HUES48 (cell line): ENCODE results near the gene B4GALT5.

ENCODE experiments used
- H3K27ac ChIP-seq: one replicate; pipeline ENCODE4 v1.7.0; 2013; ENCODE audit warnings: low read depth, low read length, inconsistent platforms
- H3K27me3 ChIP-seq: 2 replicates; pipeline ENCODE4 v1.6.1; 2013; ENCODE audit warnings: mild to moderate bottlenecking, low read length; ENCODE audit not compliant: control insufficient read depth, insufficient read depth
- H3K36me3 ChIP-seq: 2 replicates; pipeline ENCODE4 v1.6.1; 2013; ENCODE audit warnings: low read length; ENCODE audit not compliant: control insufficient read depth, insufficient read depth
- H3K4me1 ChIP-seq: 2 replicates; pipeline ENCODE4 v1.6.1; 2013; ENCODE audit warnings: mild to moderate bottlenecking, low read length; ENCODE audit not compliant: control insufficient read depth, insufficient read depth
- H3K4me3 ChIP-seq: 2 replicates; pipeline ENCODE4 v1.5.1; 2013; ENCODE audit warnings: mild to moderate bottlenecking, low read depth, low read length
- H3K9ac ChIP-seq: 2 replicates; pipeline ENCODE4 v1.6.1; 2013; ENCODE audit warnings: mild to moderate bottlenecking, low read depth, low read length, moderate library complexity
- H3K9me3 ChIP-seq: 2 replicates; pipeline ENCODE4 v1.6.1; 2013; ENCODE audit warnings: low read length; ENCODE audit not compliant: control insufficient read depth, insufficient read depth

B4GALT5 gene

GRCh38 chr20:49647550-49647949, 66.1 kb downstream of the B4GALT5 start:
- no peak overlapping the region for H3K27ac ChIP-seq
- H3K4me3 ChIP-seq: no peak overlapping the region
- no peaks in the 10 kb centered on the region for H3K4me1 ChIP-seq
- H3K36me3 ChIP-seq: peaks cover 85% of the 10 kb centered on the region
- no peaks in the 10 kb centered on the region for H3K27me3 ChIP-seq
- H3K9me3 ChIP-seq: no peaks in the 10 kb centered on the region
- no peak overlapping the region for H3K9ac ChIP-seq

DNA sequence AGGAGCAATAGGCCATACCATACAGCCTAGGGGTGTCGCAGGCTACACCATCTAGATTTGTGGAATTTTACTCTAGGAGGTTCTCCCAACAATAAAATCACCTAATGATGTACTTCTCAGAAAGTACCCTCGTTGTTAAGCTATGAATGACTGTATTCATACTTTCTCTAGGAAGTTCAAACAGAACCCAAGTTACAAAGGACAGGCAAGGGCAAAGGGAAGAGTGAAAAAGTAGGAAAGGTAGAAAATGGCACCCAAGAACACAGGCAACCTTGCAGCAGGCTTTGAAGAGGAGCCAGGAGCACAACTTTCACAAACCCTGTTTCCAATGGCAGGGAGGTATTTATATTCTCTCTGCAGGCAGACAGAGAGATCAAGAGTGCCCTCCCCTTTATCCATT, 67.2 kb downstream of the B4GALT5 start:
- no peaks in the 10 kb centered on the region for H3K4me1 ChIP-seq
- no peak overlapping the region for H3K9ac ChIP-seq
- H3K27ac ChIP-seq: no peak overlapping the region
- no peak overlapping the region for H3K4me3 ChIP-seq
- H3K27me3 ChIP-seq: no peaks in the 10 kb centered on the region
- no peaks in the 10 kb centered on the region for H3K9me3 ChIP-seq
- peaks cover 86% of the 10 kb centered on the region for H3K36me3 ChIP-seq

GRCh38 chr20:49646126-49646525, 67.6 kb downstream of the B4GALT5 start:
- Histone ChIP-seq H3K4me3 (no peak overlapping the region), H3K36me3 (peaks cover 89% of the 10 kb centered on the region), H3K27me3 (no peaks in the 10 kb centered on the region), H3K9me3 (no peaks in the 10 kb centered on the region), H3K27ac (no peak overlapping the region), H3K4me1 (no peaks in the 10 kb centered on the region), H3K9ac (no peak overlapping the region)

GRCh38 chr20:49644980-49645565, 68.6 kb downstream of the B4GALT5 start:
- H3K9me3 ChIP-seq: no peaks in the 10 kb centered on the region
- no peaks in the 10 kb centered on the region for H3K4me1 ChIP-seq
- H3K27ac ChIP-seq: no peak overlapping the region
- H3K36me3 ChIP-seq: peaks cover 93% of the 10 kb centered on the region
- H3K9ac ChIP-seq: no peak overlapping the region
- H3K4me3 ChIP-seq: no peak overlapping the region
- no peaks in the 10 kb centered on the region for H3K27me3 ChIP-seq

DNA sequence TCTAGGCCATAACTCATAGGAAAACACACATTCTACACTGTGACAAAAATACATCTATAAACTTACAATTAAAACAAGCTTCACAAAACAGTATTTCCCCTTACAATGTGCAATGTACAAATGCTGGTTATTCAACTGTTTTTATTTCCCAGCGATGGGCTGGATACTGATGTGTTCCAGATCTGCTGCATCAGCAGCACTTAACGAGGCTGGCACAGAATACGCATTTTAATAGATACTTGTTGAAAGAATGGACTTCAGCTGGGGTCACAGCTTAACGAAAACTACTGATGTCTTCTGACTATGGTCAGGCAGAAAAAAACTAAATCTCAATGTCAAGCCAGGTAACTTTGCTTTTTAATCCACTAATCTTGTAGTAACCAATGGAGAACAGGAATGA, 70.9 kb downstream of the B4GALT5 start:
- H3K27ac ChIP-seq: no peak overlapping the region
- H3K36me3 ChIP-seq: peaks cover 97% of the 10 kb centered on the region
- no peaks in the 10 kb centered on the region for H3K9me3 ChIP-seq

GRCh38 chr20:49641683-49642656, 71.7 kb downstream of the B4GALT5 start:
- H3K27ac ChIP-seq: no peak overlapping the region
- no peaks in the 10 kb centered on the region for H3K9me3 ChIP-seq
- H3K9ac ChIP-seq: no peak overlapping the region
- H3K4me1 ChIP-seq: no peaks in the 10 kb centered on the region
- H3K36me3 ChIP-seq: peaks cover 96% of the 10 kb centered on the region
- H3K4me3 ChIP-seq: no peak overlapping the region
- no peaks in the 10 kb centered on the region for H3K27me3 ChIP-seq

More for the DNA sequence above, 70.9 kb downstream of the B4GALT5 start:
- Histone ChIP-seq H3K4me3 (no peak overlapping the region), H3K4me1 (no peaks in the 10 kb centered on the region), H3K9ac (no peak overlapping the region), H3K27me3 (no peaks in the 10 kb centered on the region)

DNA sequence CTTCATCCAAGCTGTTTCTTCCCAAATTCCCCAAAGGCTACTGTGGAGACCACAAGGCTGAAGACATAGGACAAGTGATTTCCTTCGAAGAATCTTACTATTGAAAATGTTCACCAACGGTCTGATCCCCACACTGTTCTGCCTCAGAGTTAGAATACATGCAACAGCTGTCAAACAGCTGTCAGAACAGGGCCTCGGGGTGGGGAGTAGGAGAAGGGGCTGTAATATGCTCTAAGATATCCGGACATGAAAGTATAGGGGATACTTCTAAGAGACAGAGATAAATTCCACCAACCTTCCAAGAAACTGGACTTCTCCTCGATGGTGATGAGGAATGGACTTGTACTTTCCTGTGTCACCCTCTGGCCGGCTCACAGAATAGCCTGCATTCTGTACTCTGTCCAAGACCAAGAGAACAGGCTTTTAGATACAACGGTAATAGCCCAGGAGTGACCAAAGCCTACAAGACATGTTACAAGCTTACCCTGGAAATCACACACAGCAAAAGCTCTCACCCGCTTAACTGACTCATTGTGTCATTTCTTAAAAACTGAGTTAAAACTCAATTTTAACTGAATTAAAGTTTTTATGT, 76.5 kb downstream of the B4GALT5 start:
- Histone ChIP-seq H3K36me3 (peaks cover 83% of the 10 kb centered on the region), H3K9ac (no peak overlapping the region), H3K4me1 (peaks cover 30% of the 10 kb centered on the region)

DNA sequence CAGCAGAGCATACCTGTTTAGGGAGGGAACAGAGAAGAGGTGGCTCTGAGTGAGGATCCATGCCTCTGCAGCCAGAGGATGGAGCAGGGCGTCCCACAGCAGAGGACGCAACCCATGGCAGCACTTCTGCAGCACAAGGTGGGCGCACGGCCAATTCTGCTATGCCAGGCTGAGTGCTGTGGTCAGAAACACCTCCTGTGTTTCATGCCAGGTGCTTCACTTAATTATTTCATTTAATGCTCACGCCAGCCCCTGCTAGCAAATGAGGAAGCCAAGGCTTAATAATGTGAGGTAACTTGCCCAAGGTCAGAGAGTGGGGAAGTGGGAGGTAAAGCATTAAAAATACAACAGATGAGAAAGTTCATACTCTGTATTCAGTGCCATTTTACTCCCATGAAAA, 77.2 kb downstream of the B4GALT5 start:
- Histone ChIP-seq H3K27ac (no peak overlapping the region), H3K36me3 (peaks cover 76% of the 10 kb centered on the region), H3K4me1 (peaks cover 36% of the 10 kb centered on the region), H3K9me3 (no peaks in the 10 kb centered on the region), H3K4me3 (no peak overlapping the region), H3K27me3 (no peaks in the 10 kb centered on the region), H3K9ac (no peak overlapping the region)

More for the DNA sequence above, 76.5 kb downstream of the B4GALT5 start:
- H3K27me3 ChIP-seq: no peaks in the 10 kb centered on the region
- no peak overlapping the region for H3K4me3 ChIP-seq
- no peaks in the 10 kb centered on the region for H3K9me3 ChIP-seq
- H3K27ac ChIP-seq: no peak overlapping the region

GRCh38 chr20:49635866-49636265, 77.8 kb downstream of the B4GALT5 start:
- no peak overlapping the region for H3K27ac ChIP-seq
- H3K27me3 ChIP-seq: no peaks in the 10 kb centered on the region
- peaks cover 36% of the 10 kb centered on the region for H3K4me1 ChIP-seq
- H3K36me3 ChIP-seq: peaks cover 70% of the 10 kb centered on the region
- no peak overlapping the region for H3K4me3 ChIP-seq
- no peak overlapping the region for H3K9ac ChIP-seq
- H3K9me3 ChIP-seq: no peaks in the 10 kb centered on the region

- no peak overlapping the region for H3K27ac ChIP-seq
- no peak overlapping the region for H3K4me3 ChIP-seq
- H3K36me3 ChIP-seq: peaks cover 63% of the 10 kb centered on the region
- H3K4me1 ChIP-seq: peaks cover 36% of the 10 kb centered on the region
- H3K27me3 ChIP-seq: no peaks in the 10 kb centered on the region
- H3K9ac ChIP-seq: no peak overlapping the region
- no peaks in the 10 kb centered on the region for H3K9me3 ChIP-seq
Observed at GRCh38 chr20:49635166-49635565, 78.5 kb downstream of the B4GALT5 start.

DNA sequence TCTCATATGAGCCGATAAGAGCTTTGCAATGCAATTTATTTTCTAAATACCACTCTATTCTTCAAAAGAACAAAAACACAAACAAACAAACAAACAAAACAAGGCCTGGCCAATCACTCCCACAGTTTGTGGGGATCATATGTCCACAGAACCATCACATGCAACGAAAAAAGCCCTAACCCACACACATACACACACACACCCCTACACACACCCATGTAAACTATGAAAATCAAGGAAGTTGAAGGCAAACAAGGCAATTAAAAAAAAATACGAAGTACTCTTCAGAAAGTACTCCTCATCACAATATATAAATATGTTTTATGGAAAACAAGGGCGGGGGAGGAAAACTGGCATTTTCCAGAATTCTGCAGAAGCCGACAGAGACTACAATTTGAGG, 79.6 kb downstream of the B4GALT5 start:
- H3K9me3 ChIP-seq: no peaks in the 10 kb centered on the region
- no peak overlapping the region for H3K4me3 ChIP-seq
- peaks cover 52% of the 10 kb centered on the region for H3K36me3 ChIP-seq
- no peaks in the 10 kb centered on the region for H3K27me3 ChIP-seq
- H3K4me1 ChIP-seq: peaks cover 36% of the 10 kb centered on the region
- H3K27ac ChIP-seq: no peak overlapping the region
- no peak overlapping the region for H3K9ac ChIP-seq
